Stromal cell of bone marrow (primary cell): Measurements from ENCODE around the gene FADS6.

Source experiments
- DNase-seq: peaks from one replicate; pipeline ENCODE4 v3.0.0-alpha.2; 2012; ENCODE audit warnings: low read depth

The FADS6 gene

DNA sequence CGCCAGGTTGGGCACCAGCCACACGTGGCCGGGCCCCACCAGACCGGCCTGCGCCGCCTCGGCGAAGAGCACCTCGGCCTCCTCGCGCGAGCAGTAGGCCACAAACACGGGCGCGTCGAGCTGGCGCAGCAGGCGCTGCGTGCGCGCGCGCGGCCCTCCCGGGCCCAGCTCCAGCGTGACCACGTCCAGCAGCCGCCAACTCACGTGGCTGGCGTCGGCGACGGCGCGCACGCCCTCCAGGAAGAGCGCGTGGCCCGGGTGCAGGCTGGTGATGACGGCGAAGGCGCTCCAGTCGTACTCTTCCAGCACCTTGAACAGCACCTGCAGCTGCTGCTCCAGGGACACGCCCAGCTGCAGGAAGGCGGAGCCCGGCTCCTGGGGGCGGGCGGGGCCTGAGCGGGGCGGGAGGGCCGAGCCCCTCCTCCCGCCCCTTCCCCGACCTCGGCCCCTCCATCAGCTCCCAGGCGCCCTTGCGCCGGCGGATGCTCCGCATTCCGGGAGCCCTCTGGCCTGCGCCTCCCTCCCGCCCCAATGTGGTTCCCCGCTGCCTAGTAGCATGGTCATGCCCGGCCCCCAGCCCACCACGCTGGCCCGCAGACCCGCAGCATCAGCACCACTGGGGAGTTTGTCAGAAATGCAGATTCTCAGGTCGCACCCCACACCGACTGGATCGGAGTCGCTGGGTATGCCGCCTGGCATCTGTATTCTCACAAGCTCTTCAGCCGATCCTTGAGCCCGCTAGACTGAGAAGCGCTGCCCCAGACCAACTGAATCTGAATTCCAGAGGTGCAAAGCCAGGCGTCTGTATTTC is 41.0 kb downstream of the FADS6 start:
- no peak for DNase-seq

DNA sequence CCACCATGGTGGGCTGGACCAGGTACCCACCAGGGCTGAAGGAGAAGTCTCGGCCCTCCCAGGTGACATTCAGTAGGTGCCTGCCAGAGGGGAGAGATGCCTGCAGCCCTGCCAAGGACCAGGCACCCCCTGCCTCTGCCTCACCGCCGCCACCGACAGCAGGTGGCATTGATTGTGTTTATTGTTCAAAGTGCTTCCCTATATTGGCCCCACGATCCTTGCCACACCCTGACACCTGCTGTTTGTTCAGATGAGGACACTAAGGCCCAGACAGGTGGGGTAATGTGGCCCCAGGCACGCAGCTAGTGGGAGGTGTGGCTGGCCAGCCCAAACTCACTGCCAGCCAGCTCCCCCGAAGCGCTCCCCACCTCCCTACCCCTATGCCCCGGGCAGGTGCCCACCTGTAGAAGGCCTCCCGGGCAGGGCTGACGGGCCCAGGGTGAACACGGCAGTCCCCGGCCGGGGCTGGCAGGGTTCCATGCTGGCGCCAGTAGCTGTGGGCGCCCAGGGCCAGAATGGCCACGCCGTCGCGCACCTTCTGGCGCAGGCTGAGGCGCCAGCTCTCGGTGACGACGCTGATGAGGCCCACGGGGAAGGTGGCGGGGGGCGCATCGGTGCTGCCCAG is 41.7 kb downstream of the FADS6 start:
- no peak for DNase-seq

GRCh38 chr17:74850914-74851313 is 42.5 kb downstream of the FADS6 start:
- no peak for DNase-seq

DNA sequence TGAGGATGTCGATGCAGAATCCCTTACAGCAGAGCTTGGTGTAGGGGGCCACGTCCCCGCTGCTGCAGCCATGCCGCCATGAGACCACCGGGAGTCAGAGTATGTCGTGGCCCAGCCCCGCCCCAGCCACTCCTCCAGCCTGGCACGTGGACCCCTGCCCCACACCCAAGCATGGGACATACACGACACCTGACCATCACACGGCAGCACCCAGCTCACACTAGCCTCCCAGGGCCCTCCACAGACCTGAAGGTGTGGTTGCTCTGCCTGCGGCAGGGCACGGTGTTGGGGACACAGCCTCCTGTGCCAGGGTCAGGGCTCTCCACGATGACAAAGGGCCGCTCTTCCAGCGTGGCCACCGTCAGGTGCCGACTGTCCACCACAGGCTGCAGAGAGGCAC is 43.1 kb downstream of the FADS6 start:
- no peak for DNase-seq

DNA sequence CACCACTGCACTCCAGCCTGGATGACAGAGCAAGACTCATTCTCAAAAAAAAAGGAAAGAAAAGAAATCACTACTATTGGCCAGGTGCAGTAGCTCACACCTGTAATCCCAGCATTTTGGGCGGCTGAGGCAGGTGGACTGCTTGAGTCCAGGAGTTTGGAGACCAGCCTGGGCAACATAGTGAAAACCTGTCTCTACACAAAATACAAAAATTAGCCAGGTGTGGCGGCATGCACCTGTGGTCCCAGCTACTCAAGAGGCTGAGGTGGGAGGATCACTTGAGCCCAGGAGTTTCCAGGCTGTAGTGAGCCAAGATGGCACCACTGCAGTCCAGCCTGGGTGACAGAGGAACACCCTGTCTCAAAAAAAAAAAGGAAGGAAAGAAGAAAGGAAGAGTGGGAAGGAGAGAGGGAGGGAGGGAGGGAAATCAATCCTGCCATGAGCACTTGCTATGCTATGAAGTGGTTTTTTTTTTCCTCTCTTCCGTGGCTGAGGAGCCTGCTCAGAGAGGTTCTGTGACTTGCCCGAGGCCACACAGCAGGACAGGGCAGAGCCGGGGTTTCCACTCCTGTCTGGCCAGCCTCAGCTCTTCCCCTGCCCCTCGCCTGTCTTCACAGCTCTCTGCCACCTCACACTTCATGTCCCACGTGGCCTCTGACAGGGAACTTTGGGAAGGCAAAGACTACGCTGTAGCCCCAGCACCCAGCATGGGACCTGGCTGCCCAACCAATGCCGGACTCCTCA is 44.6 kb downstream of the FADS6 start:
- DNase-seq: no peak

- DNase-seq: no peak
Measured at GRCh38 chr17:74846621-74847020, 46.8 kb downstream of the FADS6 start.

DNA sequence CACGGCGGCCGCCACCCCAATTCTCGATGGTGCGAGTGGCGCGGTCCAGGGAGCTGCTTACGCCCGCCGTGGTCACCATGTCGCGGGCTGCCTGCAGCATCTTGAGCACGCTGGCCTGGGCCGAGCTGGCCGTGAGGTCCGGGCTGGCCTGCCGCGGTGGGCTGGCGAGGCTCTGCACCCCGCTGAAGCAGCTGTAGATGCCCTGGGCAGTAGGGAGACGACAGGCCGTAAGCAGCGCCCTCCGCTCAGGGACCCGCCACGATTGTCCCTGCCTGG is 50.1 kb downstream of the FADS6 start:
- no peak for DNase-seq

DNA sequence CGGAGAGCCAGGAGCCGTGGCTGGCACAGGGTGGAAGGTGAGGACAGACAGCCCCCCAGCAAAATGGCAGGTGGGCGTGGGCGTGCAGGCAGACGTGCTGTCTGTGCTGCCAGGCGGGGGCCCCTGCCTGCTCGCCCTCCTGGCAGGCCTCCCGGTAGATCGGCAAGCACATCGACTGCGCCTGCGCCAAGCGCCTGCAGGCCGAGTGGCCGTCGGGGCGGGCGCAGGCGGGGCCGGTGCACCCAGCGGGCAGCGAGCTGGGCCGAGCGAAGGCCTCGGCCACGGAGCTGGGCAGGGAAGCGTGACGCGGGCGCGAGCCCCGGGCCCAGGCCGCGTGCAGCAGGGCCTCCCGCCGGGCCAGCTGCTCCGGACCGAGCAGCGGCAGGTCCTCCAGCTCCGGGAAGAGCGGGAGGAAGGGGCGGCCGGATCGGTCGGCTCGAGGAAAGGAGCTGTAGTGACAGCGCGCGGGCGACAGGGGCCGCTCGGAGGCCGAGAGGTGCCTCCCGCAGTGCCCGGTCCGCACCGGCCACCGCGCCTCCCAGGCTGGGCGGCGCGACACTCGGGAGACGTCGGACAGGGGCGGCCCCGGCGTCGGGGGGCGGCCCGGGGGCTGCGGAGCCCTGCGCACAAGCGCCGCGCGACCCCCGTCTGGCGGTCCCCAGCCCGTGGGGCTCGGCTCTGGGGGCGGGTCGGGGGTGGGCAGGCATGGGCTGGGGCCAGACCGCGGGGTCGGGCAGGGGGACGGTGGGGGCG is 50.7 kb downstream of the FADS6 start:
- DNase-seq: peak; percentile 16

DNA sequence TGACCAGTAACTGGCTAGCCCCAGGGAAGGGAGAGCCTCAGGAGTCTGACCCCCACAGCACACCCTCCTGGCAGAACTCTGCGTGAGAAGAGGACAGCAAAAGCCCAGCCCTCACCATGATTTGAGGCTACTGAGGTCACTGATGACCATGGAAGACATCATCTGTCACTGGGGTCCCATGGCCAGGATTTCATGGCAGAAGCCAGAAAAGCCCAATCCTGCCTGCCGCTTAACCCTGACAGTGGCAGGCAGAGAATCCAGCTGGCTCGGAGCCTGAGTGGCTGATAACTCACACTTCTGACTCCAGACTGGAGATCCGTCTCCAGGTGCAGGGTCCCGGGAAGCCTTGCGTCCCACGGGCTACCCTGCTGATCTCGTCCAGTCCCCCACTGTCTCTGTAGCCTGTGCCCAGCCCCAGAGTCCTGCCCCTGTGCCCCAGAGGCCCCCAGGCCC is 51.3 kb downstream of the FADS6 start:
- no peak for DNase-seq

DNA sequence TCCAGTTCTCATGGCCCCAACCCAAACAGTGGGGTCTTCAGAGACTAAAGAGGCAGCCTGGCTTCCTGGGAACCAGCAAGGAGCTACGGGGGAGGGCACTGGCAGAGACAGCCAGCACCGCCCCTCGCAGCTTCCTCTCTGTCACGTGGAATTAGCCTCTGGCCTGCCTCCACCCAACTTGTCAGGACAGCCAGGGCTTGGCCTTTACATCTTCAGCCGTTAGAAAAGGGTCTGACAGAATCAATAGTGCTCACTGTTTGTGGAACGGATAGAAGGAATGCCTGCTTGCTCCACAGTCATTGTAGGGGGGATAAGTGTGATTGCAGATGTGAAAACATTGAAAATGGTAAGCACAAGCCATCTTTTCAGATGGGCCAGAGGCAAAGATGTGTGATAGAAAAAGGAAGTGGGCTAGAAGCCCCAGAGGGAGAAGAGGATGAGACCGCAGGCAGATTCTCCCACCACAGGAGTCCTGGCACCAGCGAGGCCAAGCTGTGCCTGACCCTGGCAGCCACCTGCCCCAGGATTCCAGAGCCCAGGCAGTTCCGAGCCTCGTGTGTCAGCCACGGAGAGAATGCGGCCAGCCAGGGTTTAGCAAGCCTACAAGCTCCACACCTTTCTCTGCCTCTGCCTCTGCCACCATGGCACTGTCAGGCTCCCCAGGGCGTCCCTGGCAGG is 52.3 kb downstream of the FADS6 start:
- DNase-seq: peak; percentile 21

GRCh38 chr17:74839990-74840852 is 53.2 kb downstream of the FADS6 start:
- DNase-seq: no peak

DNA sequence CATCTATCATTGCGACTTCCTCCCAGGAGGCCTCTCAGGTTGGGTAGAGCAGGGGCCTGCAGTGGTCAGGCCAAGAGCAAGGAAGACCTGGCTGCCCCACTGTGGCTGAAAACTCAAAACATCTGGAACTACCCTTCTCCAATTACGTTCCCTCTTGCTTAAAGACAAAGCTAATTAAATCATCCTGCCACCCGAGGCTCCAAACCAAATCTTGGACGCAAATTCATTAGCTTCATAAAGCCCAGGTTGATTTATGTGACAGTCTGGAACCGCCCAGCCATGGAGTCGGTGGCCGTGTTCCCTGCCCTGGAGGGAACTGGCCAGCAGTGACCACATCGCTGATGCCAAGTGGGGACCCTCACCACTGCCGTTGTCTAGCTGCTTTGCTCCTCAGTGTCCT is 55.2 kb downstream of the FADS6 start:
- DNase-seq: no peak

DNA sequence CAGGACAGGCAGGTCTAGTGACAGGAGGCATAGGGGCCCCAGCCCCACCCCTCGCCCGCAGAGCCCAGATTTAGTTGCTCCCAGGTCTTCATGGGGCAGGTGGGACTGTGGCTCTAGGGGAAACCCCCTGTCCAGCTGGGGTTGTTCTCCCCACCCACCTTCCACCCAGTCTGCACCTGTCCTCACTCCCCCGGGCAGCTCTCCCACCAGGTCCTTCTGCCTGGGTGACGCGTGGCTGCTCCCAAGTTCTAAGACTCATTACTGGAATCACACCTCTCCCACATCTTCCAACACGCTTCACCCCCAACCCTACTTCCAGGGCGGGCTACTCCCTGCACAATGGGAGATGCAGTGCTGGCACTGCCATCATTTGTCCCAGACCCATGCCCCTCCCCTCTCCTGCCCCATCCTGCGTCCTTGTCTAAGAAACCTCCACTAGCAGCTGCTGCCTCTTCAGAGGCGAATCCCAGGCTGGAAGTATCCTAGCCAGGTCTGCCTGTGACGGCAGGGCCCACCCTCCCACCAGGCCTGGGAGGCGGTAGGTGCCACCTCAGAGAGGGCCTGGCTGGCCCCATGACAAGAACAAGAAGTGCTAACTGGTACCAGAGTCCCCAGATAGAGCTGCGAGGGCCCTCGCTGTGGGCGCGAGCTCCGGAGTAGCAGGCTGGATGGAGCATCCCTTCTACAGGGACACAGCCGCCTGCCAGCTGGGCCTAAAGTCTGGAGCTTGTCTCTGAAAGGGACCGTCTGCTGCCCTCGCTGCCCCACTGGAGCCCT is 56.6 kb downstream of the FADS6 start:
- DNase-seq: no peak

- no peak for DNase-seq
Measured at GRCh38 chr17:74836191-74836590, 57.2 kb downstream of the FADS6 start.

GRCh38 chr17:74833501-74834377 is 59.7 kb downstream of the FADS6 start:
- no peak for DNase-seq

- no peak for DNase-seq
Measured at GRCh38 chr17:74832421-74832820, 61.0 kb downstream of the FADS6 start.

- DNase-seq: no peak
Measured at GRCh38 chr17:74831444-74832146, 61.8 kb downstream of the FADS6 start.

DNA sequence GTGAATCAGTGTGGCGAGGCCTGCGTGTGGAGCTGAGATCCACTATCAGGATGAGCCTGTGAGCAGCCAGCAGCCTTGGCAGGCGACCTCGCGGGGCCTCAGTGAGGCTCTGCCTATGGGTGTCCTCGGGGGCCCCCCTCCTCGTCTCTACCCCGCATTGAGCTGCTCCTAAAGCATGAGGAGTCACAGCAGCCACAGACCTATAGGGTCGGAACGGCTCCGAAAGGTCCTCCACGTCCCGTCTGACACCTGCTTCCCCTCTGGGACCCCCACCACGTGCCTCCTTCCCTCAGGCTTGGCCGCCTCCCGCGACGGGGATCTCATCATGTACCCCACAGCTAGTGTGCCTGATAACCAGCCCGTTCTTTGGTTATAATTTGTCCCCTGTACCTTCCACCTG is 62.6 kb downstream of the FADS6 start:
- no peak for DNase-seq

DNA sequence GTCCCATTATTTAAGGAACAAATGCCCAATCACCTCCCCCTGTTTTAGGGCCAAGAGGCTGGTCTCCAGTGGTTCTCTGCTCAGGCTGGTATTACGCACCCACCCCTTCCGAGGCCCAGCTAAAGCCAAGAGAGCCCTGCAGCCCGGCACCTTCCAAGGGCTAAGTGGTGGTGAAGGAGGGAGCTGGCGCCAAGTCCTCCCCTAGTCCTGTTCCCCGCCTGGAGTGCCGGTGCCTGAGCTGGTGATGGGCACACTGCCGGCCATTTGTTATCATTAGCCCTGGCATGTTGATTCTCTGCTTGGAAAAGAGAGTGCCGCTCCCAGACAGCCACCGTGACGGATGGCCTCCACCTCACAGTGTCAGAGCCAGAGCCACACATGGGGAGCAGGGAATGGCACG is 65.6 kb downstream of the FADS6 start:
- no peak for DNase-seq
